HepG2 (cell line): ENCODE results near the gene HS3ST3B1. TPM values are rescaled to one million over a fixed set of nuclear protein-coding genes. Genes with fewer than 3 reads are reported as not detected.

Source experiments
- BCL6 ChIP-seq: IDR thresholded peaks from 2 replicates; pipeline ENCODE4 v1.6.1; 2016; ENCODE audit warnings: missing genetic modification reagents, missing compliant biosample characterization
- BHLHE40 ChIP-seq: IDR thresholded peaks from 2 replicates; pipeline ENCODE4 v1.6.1; 2011; ENCODE audit warnings: low read length, improper control_type of control experiment
- CHCHD3 ChIP-seq: sonication (generic); formaldehyde crosslinking; IDR thresholded peaks from 2 replicates; pipeline ENCODE4 v1.8.0; 2022; ENCODE audit warnings: mild to moderate bottlenecking, missing genetic modification reagents, moderate library complexity
- EP300 ChIP-seq, 3 experiments: sonication (generic) in 1 of 3; formaldehyde crosslinking in 1 of 3; IDR thresholded peaks; 2 replicates each; pipeline versions ENCODE4 v1.5.1 to v1.6.1; 2011 to 2020; ENCODE audit warnings: low read depth in 2 of 3, low read length in 2 of 3, borderline replicate concordance in 1 of 3, improper control_type of control experiment in 1 of 3, mild to moderate bottlenecking in 1 of 3, missing genetic modification reagents in 1 of 3, moderate library complexity in 1 of 3
- POLR2AphosphoS5 ChIP-seq: IDR thresholded peaks from 2 replicates; pipeline ENCODE4 v1.6.1; 2012; ENCODE audit warnings: low read depth, low read length
- U2AF1 ChIP-seq: fragments of 200-400 bp; formaldehyde crosslinking; optimal IDR thresholded peaks from 2 replicates; pipeline ENCODE3; 2017; ENCODE audit warnings: mild to moderate bottlenecking, low read depth, low read length
- ZNF44 ChIP-seq: sonication (generic); formaldehyde crosslinking; IDR thresholded peaks from 2 replicates; pipeline ENCODE4 v1.5.1; 2020; ENCODE audit warnings: mild to moderate bottlenecking, missing genetic modification reagents
- ZNF556 ChIP-seq: sonication (generic); formaldehyde crosslinking; IDR thresholded peaks from 2 replicates; pipeline ENCODE4 v1.4.0; 2020; ENCODE audit warnings: mild to moderate bottlenecking, missing genetic modification reagents, borderline replicate concordance
- ZNF598 ChIP-seq: sonication (generic); formaldehyde crosslinking; IDR thresholded peaks from 2 replicates; pipeline ENCODE4 v1.5.1; 2020; ENCODE audit warnings: mild to moderate bottlenecking, missing genetic modification reagents, borderline replicate concordance
- polyA plus RNA-seq, 8 experiments: library from polyadenylated mRNA; depleted of rRNA in 3 of 8; stranded (reverse) in 7 of 8; unstranded in 1 of 8; fragments of >200 nt; fragmentation: Illumina TruSeq in 4 of 8; extraction: Trizol in 4 of 8; gene quantifications; 2 replicates each; pipeline versions ENCODE4 v1.2.1 to v1.2.3, GENCODE V29; 2011 to 2016; ENCODE audit warnings: low read depth in 4 of 8, missing spikeins in 1 of 8, mixed read lengths in 1 of 8; ENCODE audit not compliant: insufficient read depth in 1 of 8
- total RNA-seq, 5 experiments: library from RNA; depleted of rRNA; stranded (reverse); fragments of >200 nt; fragmentation: Illumina TruSeq; extraction: Trizol; gene quantifications; 2 replicates each; pipeline ENCODE4 v1.2.3, GENCODE V29; 2016; ENCODE audit warnings: low read depth in 1 of 5
- TF ChIP-seq, protein P1 (sequence below): IDR thresholded peaks from 2 replicates; pipeline ENCODE4 v1.4.0; 2020; ENCODE audit warnings: mild to moderate bottlenecking, missing genetic modification reagents
- TF ChIP-seq, protein P2 (sequence below): sonication (generic); formaldehyde crosslinking; conservative IDR thresholded peaks from 2 replicates; pipeline ENCODE4 v1.8.0; 2022; ENCODE audit warnings: missing genetic modification reagents
- TF ChIP-seq, protein P3 (sequence below): sonication (generic); formaldehyde crosslinking; IDR thresholded peaks from 2 replicates; pipeline ENCODE4 v1.4.0; 2020; ENCODE audit warnings: missing genetic modification reagents
- TF ChIP-seq, protein P4 (sequence below): sonication (generic); formaldehyde crosslinking; IDR thresholded peaks from 2 replicates; pipeline ENCODE4 v1.5.0; 2020; ENCODE audit warnings: mild to moderate bottlenecking, missing genetic modification reagents, moderate library complexity
- TF ChIP-seq, protein P5 (sequence below): sonication (generic); formaldehyde crosslinking; conservative IDR thresholded peaks from 2 replicates; pipeline ENCODE4 v1.8.1; 2023; ENCODE audit warnings: missing genetic modification reagents
- TF ChIP-seq, protein P6 (sequence below): sonication (generic); formaldehyde crosslinking; IDR thresholded peaks from 2 replicates; pipeline ENCODE4 v1.9.0; 2021; ENCODE audit warnings: missing genetic modification reagents, mild to moderate bottlenecking, borderline replicate concordance
- TF ChIP-seq, protein P7 (sequence below): sonication (generic); formaldehyde crosslinking; IDR thresholded peaks from 2 replicates; pipeline ENCODE4 v1.8.1; 2023; ENCODE audit warnings: missing genetic modification reagents, mild to moderate bottlenecking, borderline replicate concordance

Gene HS3ST3B1
- total and polyA plus RNA-seq, 2 of the 13 experiments (the other 11 are each of a cell fraction or from before 2014, with no cell fraction given): 15.7 to 39.5 TPM

DNA sequence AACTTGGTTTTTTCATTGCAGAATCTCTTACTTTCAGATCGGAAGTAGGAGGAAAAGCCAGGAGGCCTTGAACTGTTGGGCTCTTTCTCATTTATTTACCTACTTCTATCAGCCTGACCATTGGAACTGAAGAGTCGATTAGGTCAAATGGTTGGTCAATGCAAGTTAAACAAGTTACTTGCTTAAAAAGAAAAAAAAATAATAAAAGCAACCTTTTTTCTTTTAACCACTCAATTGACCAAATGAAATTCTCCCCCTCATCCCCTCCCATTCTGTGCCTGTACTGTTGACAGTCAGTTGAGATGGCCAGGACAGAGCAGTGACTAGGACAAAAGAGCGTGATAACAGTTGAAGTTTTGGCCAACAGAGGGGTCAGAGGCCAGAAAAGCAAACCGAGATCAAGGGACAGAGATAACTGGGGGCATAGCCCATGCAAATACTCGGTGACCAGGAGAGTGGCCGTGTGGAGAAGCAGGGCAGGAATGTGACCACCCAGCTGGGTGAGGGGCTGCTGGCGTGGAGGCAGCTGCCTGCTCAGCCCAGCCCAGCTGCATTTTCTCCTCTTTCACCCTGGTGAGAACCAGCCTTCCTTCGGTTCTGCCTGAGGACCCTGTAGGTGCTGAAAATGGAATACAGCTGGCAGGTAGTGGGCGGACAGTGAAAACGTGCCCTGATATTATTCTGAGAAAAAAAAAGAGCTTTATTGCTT lies 72.2 kb downstream of the HS3ST3B1 start (continued):
- TF ChIP-seq BCL6 (peak; percentile 85), BHLHE40 (peak; percentile 65), EP300 (IDR thresholded peaks at IDR 0.05; ENCODE audit: low read depth in 2 of 2, low read length in 2 of 2) (peak; percentile 91 to 94), EP300 (CRISPR knock-in tag; IDR thresholded peaks at IDR 0.05; ENCODE audit: borderline replicate concordance) (peak; percentile 93), ZNF556 (0 out of 2 replicates have a peak, but pooled peaks have one; percentile 34), ZNF598 (CRISPR knock-in tag) (no peak), POLR2AphosphoS5 (peak; percentile 93), U2AF1 (no peak), CHCHD3 (CRISPR knock-in tag) (no peak), ZNF44 (CRISPR knock-in tag) (no peak)
- TF ChIP-seq, protein P1, sequence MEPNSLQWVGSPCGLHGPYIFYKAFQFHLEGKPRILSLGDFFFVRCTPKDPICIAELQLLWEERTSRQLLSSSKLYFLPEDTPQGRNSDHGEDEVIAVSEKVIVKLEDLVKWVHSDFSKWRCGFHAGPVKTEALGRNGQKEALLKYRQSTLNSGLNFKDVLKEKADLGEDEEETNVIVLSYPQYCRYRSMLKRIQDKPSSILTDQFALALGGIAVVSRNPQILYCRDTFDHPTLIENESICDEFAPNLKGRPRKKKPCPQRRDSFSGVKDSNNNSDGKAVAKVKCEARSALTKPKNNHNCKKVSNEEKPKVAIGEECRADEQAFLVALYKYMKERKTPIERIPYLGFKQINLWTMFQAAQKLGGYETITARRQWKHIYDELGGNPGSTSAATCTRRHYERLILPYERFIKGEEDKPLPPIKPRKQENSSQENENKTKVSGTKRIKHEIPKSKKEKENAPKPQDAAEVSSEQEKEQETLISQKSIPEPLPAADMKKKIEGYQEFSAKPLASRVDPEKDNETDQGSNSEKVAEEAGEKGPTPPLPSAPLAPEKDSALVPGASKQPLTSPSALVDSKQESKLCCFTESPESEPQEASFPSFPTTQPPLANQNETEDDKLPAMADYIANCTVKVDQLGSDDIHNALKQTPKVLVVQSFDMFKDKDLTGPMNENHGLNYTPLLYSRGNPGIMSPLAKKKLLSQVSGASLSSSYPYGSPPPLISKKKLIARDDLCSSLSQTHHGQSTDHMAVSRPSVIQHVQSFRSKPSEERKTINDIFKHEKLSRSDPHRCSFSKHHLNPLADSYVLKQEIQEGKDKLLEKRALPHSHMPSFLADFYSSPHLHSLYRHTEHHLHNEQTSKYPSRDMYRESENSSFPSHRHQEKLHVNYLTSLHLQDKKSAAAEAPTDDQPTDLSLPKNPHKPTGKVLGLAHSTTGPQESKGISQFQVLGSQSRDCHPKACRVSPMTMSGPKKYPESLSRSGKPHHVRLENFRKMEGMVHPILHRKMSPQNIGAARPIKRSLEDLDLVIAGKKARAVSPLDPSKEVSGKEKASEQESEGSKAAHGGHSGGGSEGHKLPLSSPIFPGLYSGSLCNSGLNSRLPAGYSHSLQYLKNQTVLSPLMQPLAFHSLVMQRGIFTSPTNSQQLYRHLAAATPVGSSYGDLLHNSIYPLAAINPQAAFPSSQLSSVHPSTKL (CRISPR knock-in tag): peak; percentile 86
- TF ChIP-seq, protein P2, sequence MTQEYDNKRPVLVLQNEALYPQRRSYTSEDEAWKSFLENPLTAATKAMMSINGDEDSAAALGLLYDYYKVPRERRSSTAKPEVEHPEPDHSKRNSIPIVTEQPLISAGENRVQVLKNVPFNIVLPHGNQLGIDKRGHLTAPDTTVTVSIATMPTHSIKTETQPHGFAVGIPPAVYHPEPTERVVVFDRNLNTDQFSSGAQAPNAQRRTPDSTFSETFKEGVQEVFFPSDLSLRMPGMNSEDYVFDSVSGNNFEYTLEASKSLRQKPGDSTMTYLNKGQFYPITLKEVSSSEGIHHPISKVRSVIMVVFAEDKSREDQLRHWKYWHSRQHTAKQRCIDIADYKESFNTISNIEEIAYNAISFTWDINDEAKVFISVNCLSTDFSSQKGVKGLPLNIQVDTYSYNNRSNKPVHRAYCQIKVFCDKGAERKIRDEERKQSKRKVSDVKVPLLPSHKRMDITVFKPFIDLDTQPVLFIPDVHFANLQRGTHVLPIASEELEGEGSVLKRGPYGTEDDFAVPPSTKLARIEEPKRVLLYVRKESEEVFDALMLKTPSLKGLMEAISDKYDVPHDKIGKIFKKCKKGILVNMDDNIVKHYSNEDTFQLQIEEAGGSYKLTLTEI (CRISPR knock-in tag): no peak
- TF ChIP-seq, protein P3, sequence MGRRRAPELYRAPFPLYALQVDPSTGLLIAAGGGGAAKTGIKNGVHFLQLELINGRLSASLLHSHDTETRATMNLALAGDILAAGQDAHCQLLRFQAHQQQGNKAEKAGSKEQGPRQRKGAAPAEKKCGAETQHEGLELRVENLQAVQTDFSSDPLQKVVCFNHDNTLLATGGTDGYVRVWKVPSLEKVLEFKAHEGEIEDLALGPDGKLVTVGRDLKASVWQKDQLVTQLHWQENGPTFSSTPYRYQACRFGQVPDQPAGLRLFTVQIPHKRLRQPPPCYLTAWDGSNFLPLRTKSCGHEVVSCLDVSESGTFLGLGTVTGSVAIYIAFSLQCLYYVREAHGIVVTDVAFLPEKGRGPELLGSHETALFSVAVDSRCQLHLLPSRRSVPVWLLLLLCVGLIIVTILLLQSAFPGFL (CRISPR knock-in tag): no peak
- TF ChIP-seq, protein P4, sequence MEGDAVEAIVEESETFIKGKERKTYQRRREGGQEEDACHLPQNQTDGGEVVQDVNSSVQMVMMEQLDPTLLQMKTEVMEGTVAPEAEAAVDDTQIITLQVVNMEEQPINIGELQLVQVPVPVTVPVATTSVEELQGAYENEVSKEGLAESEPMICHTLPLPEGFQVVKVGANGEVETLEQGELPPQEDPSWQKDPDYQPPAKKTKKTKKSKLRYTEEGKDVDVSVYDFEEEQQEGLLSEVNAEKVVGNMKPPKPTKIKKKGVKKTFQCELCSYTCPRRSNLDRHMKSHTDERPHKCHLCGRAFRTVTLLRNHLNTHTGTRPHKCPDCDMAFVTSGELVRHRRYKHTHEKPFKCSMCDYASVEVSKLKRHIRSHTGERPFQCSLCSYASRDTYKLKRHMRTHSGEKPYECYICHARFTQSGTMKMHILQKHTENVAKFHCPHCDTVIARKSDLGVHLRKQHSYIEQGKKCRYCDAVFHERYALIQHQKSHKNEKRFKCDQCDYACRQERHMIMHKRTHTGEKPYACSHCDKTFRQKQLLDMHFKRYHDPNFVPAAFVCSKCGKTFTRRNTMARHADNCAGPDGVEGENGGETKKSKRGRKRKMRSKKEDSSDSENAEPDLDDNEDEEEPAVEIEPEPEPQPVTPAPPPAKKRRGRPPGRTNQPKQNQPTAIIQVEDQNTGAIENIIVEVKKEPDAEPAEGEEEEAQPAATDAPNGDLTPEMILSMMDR (CRISPR knock-in tag): no peak
- TF ChIP-seq, protein P5, sequence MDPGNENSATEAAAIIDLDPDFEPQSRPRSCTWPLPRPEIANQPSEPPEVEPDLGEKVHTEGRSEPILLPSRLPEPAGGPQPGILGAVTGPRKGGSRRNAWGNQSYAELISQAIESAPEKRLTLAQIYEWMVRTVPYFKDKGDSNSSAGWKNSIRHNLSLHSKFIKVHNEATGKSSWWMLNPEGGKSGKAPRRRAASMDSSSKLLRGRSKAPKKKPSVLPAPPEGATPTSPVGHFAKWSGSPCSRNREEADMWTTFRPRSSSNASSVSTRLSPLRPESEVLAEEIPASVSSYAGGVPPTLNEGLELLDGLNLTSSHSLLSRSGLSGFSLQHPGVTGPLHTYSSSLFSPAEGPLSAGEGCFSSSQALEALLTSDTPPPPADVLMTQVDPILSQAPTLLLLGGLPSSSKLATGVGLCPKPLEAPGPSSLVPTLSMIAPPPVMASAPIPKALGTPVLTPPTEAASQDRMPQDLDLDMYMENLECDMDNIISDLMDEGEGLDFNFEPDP (CRISPR knock-in tag): no peak
- TF ChIP-seq, protein P6, sequence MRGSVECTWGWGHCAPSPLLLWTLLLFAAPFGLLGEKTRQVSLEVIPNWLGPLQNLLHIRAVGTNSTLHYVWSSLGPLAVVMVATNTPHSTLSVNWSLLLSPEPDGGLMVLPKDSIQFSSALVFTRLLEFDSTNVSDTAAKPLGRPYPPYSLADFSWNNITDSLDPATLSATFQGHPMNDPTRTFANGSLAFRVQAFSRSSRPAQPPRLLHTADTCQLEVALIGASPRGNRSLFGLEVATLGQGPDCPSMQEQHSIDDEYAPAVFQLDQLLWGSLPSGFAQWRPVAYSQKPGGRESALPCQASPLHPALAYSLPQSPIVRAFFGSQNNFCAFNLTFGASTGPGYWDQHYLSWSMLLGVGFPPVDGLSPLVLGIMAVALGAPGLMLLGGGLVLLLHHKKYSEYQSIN (CRISPR knock-in tag): no peak
- TF ChIP-seq, protein P7, sequence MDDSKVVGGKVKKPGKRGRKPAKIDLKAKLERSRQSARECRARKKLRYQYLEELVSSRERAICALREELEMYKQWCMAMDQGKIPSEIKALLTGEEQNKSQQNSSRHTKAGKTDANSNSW (CRISPR knock-in tag): no peak
